Mesenchymal stem cell (in vitro differentiated cells and primary cell): ENCODE measurements around the gene GAL3ST3.
A peak's percentile ranks its signal among the peaks of the same experiment; 100 is the strongest.

Experiments
- DNase-seq: peaks from one replicate; pipeline ENCODE4 v3.0.0-alpha.2; 2013
- H2AFZ ChIP-seq: one replicate; pipeline ENCODE4 v1.6.1; 2013; ENCODE audit warnings: low read depth, mild to moderate bottlenecking, control low read depth, inconsistent platforms, low read length, moderate library complexity
- H2AK5ac ChIP-seq: 2 replicates; pipeline ENCODE4 v1.6.1; 2013; ENCODE audit warnings: low read length, moderate library complexity, mild to moderate bottlenecking, inconsistent platforms; ENCODE audit not compliant: severe bottlenecking
- H2BK120ac ChIP-seq: one replicate; pipeline ENCODE4 v1.6.1; 2013; ENCODE audit warnings: low read depth, mild to moderate bottlenecking, inconsistent platforms, low read length, moderate library complexity
- H2BK12ac ChIP-seq, 2 experiments: one replicate each; pipeline ENCODE4 v1.6.1; 2013; ENCODE audit warnings: inconsistent platforms in 2 of 2, low read length in 2 of 2, mild to moderate bottlenecking in 2 of 2, moderate library complexity in 2 of 2, control low read depth in 1 of 2
- H2BK15ac ChIP-seq: one replicate; pipeline ENCODE4 v1.6.1; 2013; ENCODE audit warnings: mild to moderate bottlenecking, low read depth, inconsistent platforms; ENCODE audit not compliant: poor library complexity, severe bottlenecking
- H2BK5ac ChIP-seq: 2 replicates; pipeline ENCODE4 v1.6.1; 2013; ENCODE audit warnings: low read depth, mild to moderate bottlenecking, low read length, control low read depth, inconsistent platforms; ENCODE audit not compliant: poor library complexity, severe bottlenecking
- H3K14ac ChIP-seq, 2 experiments: one replicate each; pipeline ENCODE4 v1.6.1; 2013; ENCODE audit warnings: inconsistent platforms in 2 of 2, low read length in 2 of 2, control low read depth in 1 of 2, mild to moderate bottlenecking in 1 of 2, moderate library complexity in 1 of 2
- H3K18ac ChIP-seq, 2 experiments: one replicate each; pipeline ENCODE4 v1.6.1; 2013; ENCODE audit warnings: inconsistent platforms in 2 of 2, low read length in 2 of 2, control low read depth in 1 of 2, low read depth in 1 of 2, mild to moderate bottlenecking in 1 of 2
- H3K23ac ChIP-seq, 2 experiments: one replicate each; pipeline ENCODE4 v1.6.1; 2013; ENCODE audit warnings: inconsistent platforms in 2 of 2, low read length in 2 of 2, mild to moderate bottlenecking in 2 of 2, moderate library complexity in 2 of 2, control low read depth in 1 of 2
- H3K27ac ChIP-seq: 2 replicates; pipeline ENCODE4 v1.5.1; 2013; ENCODE audit warnings: mild to moderate bottlenecking, moderate library complexity, low read length, control low read depth, inconsistent platforms; ENCODE audit not compliant: poor library complexity, severe bottlenecking
- H3K27me3 ChIP-seq, 2 experiments: 2 replicates each; pipeline versions ENCODE4 v1.6.1 to v1.7.0; 2013; ENCODE audit warnings: low read length in 2 of 2, mild to moderate bottlenecking in 2 of 2, moderate library complexity in 2 of 2, control low read depth in 1 of 2, inconsistent platforms in 1 of 2; ENCODE audit not compliant: control insufficient read depth in 1 of 2, insufficient read depth in 1 of 2
- H3K36me3 ChIP-seq, 2 experiments: 2 replicates each; pipeline versions ENCODE4 v1.6.1 to v1.7.0; 2013; ENCODE audit warnings: low read length in 2 of 2, control low read depth in 1 of 2, inconsistent platforms in 1 of 2, low read depth in 1 of 2, mild to moderate bottlenecking in 1 of 2; ENCODE audit not compliant: insufficient read depth in 2 of 2, control insufficient read depth in 1 of 2
- H3K4ac ChIP-seq, 2 experiments: one replicate each; pipeline ENCODE4 v1.6.1; 2013; ENCODE audit warnings: inconsistent platforms in 2 of 2, low read length in 2 of 2, mild to moderate bottlenecking in 2 of 2, moderate library complexity in 2 of 2, control low read depth in 1 of 2, low read depth in 1 of 2
- H3K4me1 ChIP-seq: 2 replicates; pipeline ENCODE4 v1.6.1; 2013; ENCODE audit warnings: low read depth, low read length, control low read depth; ENCODE audit not compliant: control insufficient read depth, insufficient read depth
- H3K4me2 ChIP-seq: 2 replicates; pipeline ENCODE4 v1.6.1; 2013; ENCODE audit warnings: low read length, mild to moderate bottlenecking, inconsistent platforms; ENCODE audit not compliant: poor library complexity, severe bottlenecking
- H3K4me3 ChIP-seq, 2 experiments: 2 replicates each; pipeline versions ENCODE4 v1.5.1 to v1.7.0; 2013; ENCODE audit warnings: low read length in 2 of 2, mild to moderate bottlenecking in 2 of 2, control low read depth in 1 of 2, low read depth in 1 of 2; ENCODE audit not compliant: insufficient read depth in 1 of 2
- H3K79me1 ChIP-seq: replicated peaks from 2 replicates; pipeline ENCODE4 v1.6.1; 2013; ENCODE audit warnings: mild to moderate bottlenecking, control low read depth, low read length, inconsistent platforms; ENCODE audit not compliant: poor library complexity, severe bottlenecking
- H3K9ac ChIP-seq: 2 replicates; pipeline ENCODE4 v1.7.0; 2013; ENCODE audit warnings: mild to moderate bottlenecking, low read length, moderate library complexity
- H3K9me3 ChIP-seq: 2 replicates; pipeline ENCODE4 v1.7.0; 2013; ENCODE audit warnings: mild to moderate bottlenecking, low read length; ENCODE audit not compliant: control insufficient read depth
- H4K8ac ChIP-seq: one replicate; pipeline ENCODE4 v1.6.1; 2013; ENCODE audit warnings: inconsistent platforms, mild to moderate bottlenecking, low read length, moderate library complexity
- H4K91ac ChIP-seq: one replicate; pipeline ENCODE4 v1.6.1; 2013; ENCODE audit warnings: mild to moderate bottlenecking, low read length, inconsistent platforms
- WGBS: methylation state at CpG from one replicate; pipeline ENCODE4 v1.1.7; 2013; ENCODE audit warnings: mixed read lengths; 5-methylcytosine and 5-hydroxymethylcytosine counted together

Gene GAL3ST3

DNA sequence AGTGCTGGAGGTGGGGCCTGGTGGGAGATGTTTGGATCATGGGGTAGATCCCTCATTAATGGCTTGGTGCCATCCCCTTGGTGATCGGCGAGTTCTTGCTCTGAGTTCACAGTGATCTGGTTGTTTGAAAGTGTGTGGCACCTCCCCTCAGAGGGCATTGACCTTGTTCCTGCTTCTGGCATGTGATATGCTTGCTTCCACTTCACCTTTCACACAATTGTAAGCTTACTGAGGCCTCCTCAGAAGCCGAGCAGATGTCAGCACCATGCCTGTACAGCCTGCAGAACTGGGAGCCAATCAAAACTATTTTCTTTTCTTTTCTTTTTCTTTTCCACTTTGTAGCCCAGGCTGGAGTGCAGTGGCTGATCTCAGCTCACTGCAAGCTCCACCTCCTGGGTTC is 11.6 kb downstream of the GAL3ST3 start:
- WGBS: 88% methylated on average over 3 of the region's 3 CpGs
- Histone ChIP-seq H3K18ac (no peak overlapping the region), H2BK120ac (no peak overlapping the region), H3K4me1 (no peaks in the 10 kb centered on the region), H3K36me3 (peaks cover 0 to 4% of the 10 kb centered on the region in 2 experiments), H4K8ac (no peak overlapping the region), H3K4ac (no peak overlapping the region), H3K4me2 (no peak overlapping the region), H2AFZ (no peak overlapping the region), H3K14ac (no peak overlapping the region), H2AK5ac (no peak overlapping the region), H2BK15ac (no peak overlapping the region), H3K79me1 (no peaks in the 10 kb centered on the region), H3K4me3 (no peak overlapping the region), H3K9me3 (peaks cover 2% of the 10 kb centered on the region), H3K27me3 (peaks cover 7 to 40% of the 10 kb centered on the region in 2 experiments), H3K23ac (no peak overlapping the region), H3K9ac (no peak overlapping the region), H3K27ac (no peak overlapping the region), H2BK12ac (no peak overlapping the region), H2BK5ac (no peak overlapping the region), H4K91ac (peak overlapping the region; percentile 20)
- no peak for DNase-seq

DNA sequence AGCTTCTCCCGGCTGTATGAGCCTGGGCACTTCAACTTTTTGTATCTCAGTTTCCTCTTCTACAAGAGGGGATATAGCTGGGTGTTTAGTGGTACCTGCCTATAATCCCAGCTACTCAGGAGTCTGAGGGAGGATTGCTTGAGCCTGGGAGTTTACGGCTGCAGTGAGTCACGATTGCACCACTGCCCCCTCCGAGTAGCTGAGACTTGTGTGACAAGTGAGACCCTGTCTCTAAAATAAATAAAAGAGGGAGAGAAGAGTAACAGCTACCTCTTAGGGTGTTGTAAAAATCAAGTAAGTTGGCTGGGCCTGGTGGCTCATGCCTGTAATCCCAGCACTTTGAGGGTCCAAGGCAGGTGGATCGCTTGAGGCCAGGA is 12.6 kb downstream of the GAL3ST3 start:
- H2BK120ac ChIP-seq: no peak overlapping the region
- H2AFZ ChIP-seq: no peak overlapping the region
- H3K9ac ChIP-seq: no peak overlapping the region
- no peak overlapping the region for H4K91ac ChIP-seq
- H3K27ac ChIP-seq: no peak overlapping the region
- H3K27me3 ChIP-seq: peaks cover 7 to 37% of the 10 kb centered on the region in 2 experiments
- H3K4me1 ChIP-seq: no peaks in the 10 kb centered on the region
- no peak overlapping the region for H3K18ac ChIP-seq
- WGBS: 91% methylated on average over 4 of the region's 5 CpGs
- no peak overlapping the region for H3K4me3 ChIP-seq
- no peak overlapping the region for H2BK15ac ChIP-seq
- peaks cover 2% of the 10 kb centered on the region for H3K9me3 ChIP-seq
- H3K23ac ChIP-seq: no peak overlapping the region
- H3K14ac ChIP-seq: no peak overlapping the region
- no peak overlapping the region for H2BK12ac ChIP-seq
- H3K4ac ChIP-seq: no peak overlapping the region
- H3K4me2 ChIP-seq: no peak overlapping the region
- no peaks in the 10 kb centered on the region for H3K79me1 ChIP-seq
- H2AK5ac ChIP-seq: no peak overlapping the region
- no peak overlapping the region for H2BK5ac ChIP-seq
- no peak overlapping the region for H4K8ac ChIP-seq
- H3K36me3 ChIP-seq: no peaks in the 10 kb centered on the region
- no peak for DNase-seq

DNA sequence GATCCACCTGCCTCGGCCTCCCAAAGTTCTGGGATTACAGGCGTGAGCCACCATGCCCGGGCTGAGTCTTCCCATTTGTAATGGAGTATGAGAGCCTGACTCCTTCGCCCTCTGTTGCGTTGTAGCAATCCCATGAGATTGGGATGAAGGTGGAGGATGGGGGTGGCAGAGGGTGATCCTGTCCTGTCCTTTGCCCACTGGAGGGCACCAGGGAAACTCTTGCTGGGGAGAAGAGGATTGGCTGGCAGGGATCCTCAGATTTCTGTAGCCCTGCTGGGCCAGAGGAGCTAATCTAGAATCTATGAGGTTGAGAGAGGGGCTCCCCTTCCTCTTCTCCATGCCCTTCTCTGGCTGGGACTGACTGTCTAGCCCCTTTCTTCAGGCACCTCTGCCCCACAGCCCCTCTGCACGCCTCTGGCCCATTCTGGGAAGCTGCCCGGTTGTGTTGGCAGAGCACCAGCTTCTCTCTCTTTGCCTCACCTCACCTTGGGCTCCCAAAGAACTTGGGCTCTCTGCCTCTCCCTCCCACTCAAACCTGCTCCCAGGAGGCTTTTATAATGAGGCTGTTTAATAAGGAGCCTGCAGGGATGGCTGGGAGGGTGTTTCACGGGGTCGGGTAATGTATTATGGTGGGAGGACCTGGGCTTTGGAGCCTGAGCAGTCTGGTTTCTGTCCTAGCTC is 13.2 kb downstream of the GAL3ST3 start:
- no peak overlapping the region for H3K23ac ChIP-seq
- H3K27ac ChIP-seq: no peak overlapping the region
- no peak overlapping the region for H4K8ac ChIP-seq
- no peak overlapping the region for H3K9ac ChIP-seq
- no peak overlapping the region for H4K91ac ChIP-seq
- H3K4me2 ChIP-seq: no peak overlapping the region
- H2AFZ ChIP-seq: no peak overlapping the region
- H2BK15ac ChIP-seq: no peak overlapping the region
- no peaks in the 10 kb centered on the region for H3K79me1 ChIP-seq
- H3K27me3 ChIP-seq: peaks cover 7 to 32% of the 10 kb centered on the region in 2 experiments
- no peaks in the 10 kb centered on the region for H3K36me3 ChIP-seq
- no peak overlapping the region for H2BK12ac ChIP-seq
- no peaks in the 10 kb centered on the region for H3K4me1 ChIP-seq
- no peak overlapping the region for H2BK120ac ChIP-seq
- no peak overlapping the region for H2AK5ac ChIP-seq
- no peak overlapping the region for H3K14ac ChIP-seq
- peaks cover 2% of the 10 kb centered on the region for H3K9me3 ChIP-seq
- 81% methylated on average over 9 of the region's 9 CpGs for WGBS
- H3K4me3 ChIP-seq: no peak overlapping the region
- H3K18ac ChIP-seq: no peak overlapping the region
- no peak overlapping the region for H3K4ac ChIP-seq
- no peak overlapping the region for H2BK5ac ChIP-seq
- no peak for DNase-seq

DNA sequence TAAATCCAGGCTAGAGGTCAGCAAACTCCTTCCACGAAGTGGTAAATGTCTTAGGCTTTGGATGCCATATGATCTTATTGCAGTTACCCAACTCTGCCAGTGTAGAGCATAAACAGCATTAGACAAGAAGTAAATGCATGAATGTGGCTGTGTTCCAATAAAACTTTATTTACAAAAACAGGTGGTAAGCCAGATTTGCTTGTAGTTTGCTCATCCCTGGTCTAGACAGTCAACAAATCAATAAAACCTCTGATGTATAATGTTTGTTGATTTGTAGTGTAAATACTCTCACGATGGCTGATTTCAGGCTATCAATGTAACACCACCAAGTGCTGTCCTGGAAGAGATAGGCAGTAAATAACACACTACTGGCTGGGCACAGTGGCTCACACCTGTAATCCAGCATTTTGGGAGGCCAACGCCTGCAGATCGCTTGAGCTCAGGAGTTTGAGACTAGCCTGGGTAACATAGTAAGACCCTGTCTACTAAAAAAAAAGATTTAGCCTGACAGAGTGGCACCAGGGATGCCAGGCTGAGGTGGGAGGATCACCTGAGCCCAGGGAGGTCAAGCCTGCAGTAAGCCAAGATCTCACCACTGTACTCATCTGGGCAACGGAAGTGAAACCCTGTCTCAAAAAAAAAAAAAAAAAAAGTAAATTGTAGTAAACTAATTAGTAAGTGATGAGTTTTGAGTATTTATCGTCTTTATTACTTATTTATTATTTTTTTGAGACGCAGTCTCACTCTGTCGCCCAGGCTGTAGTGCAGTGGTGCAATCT is 15.8 kb downstream of the GAL3ST3 start:
- H2BK12ac ChIP-seq: no peak overlapping the region
- peaks cover 0 to 21% of the 10 kb centered on the region in 2 experiments for H3K27me3 ChIP-seq
- no peak overlapping the region for H2BK5ac ChIP-seq
- no peak overlapping the region for H2AK5ac ChIP-seq
- no peak for DNase-seq
- no peaks in the 10 kb centered on the region for H3K4me1 ChIP-seq
- WGBS: 94% methylated on average over 7 of the region's 8 CpGs
- no peak overlapping the region for H2BK120ac ChIP-seq
- no peak overlapping the region for H3K27ac ChIP-seq
- H3K9me3 ChIP-seq: peaks cover 2% of the 10 kb centered on the region
- H3K4me2 ChIP-seq: no peak overlapping the region
- no peak overlapping the region for H3K4ac ChIP-seq
- no peaks in the 10 kb centered on the region for H3K36me3 ChIP-seq
- no peak overlapping the region for H4K91ac ChIP-seq
- H3K14ac ChIP-seq: no peak overlapping the region
- no peak overlapping the region for H3K9ac ChIP-seq
- no peak overlapping the region for H4K8ac ChIP-seq
- no peaks in the 10 kb centered on the region for H3K79me1 ChIP-seq
- H2BK15ac ChIP-seq: no peak overlapping the region
- H2AFZ ChIP-seq: no peak overlapping the region
- no peak overlapping the region for H3K18ac ChIP-seq
- H3K4me3 ChIP-seq: no peak overlapping the region
- H3K23ac ChIP-seq: no peak overlapping the region
